ENCODE measurements around the gene AMPD3. TPM values are rescaled to one million over a fixed set of nuclear protein-coding genes. Genes with fewer than 3 reads are reported as not detected.

Gene AMPD3
- total RNA-seq, 1 experiment from 2014 or later, result 5.9 TPM

- no peaks in the 10 kb centered on the region for H3K4me1 ChIP-seq (ENCODE audit: insufficient read depth, low read length)
Observed at GRCh38 chr11:10405865-10406592, 49.0 kb upstream of the AMPD3 start.

More at GRCh38 chr11:10405865-10406592, 49.0 kb upstream of the AMPD3 start:
- Histone ChIP-seq H3T11ph (ENCODE audit: low read length) (no peak overlapping the region), H2BK12ac (ENCODE audit: insufficient read length, low read depth, low read length) (no peak overlapping the region), H2BK5ac (ENCODE audit: insufficient read length, low read length) (no peak overlapping the region), H3K27me3 (ENCODE audit: insufficient read depth, low read length) (no peaks in the 10 kb centered on the region), H3K23ac (ENCODE audit: insufficient read length, low read depth, low read length) (no peak overlapping the region), H3K9ac (ENCODE audit: extremely low read depth, insufficient read length, low read length) (no peak overlapping the region), H2AFZ (ENCODE audit: low read length) (no peak overlapping the region), H3K23me2 (ENCODE audit: insufficient read length, low read depth, low read length, poor library complexity, severe bottlenecking) (no peaks in the 10 kb centered on the region), H2BK15ac (ENCODE audit: low read depth, low read length) (no peak overlapping the region), H3K79me2 (ENCODE audit: insufficient read depth, low read length) (no peaks in the 10 kb centered on the region), H3K4ac (ENCODE audit: low read depth, low read length) (no peak overlapping the region), H3K14ac (ENCODE audit: insufficient read depth, low read length) (no peak overlapping the region), H4K91ac (ENCODE audit: insufficient read length, low read depth, low read length) (no peak overlapping the region), H4K8ac (replicated peaks; ENCODE audit: insufficient read length, low read depth, low read length) (no peak overlapping the region), H3K27ac (ENCODE audit: insufficient read length, low read depth, low read length) (no peak overlapping the region), H3K56ac (ENCODE audit: insufficient read length, low read depth, low read length) (no peak overlapping the region), H2BK20ac (ENCODE audit: low read depth, low read length, poor library complexity, severe bottlenecking) (no peak overlapping the region), H4K20me1 (ENCODE audit: control insufficient read depth, insufficient read depth, insufficient read length) (no peaks in the 10 kb centered on the region), H4K5ac (ENCODE audit: insufficient read length, low read depth, low read length) (no peak overlapping the region), H3K9me3 (ENCODE audit: control insufficient read depth, low read depth, low read length) (no peaks in the 10 kb centered on the region), H2BK120ac (ENCODE audit: low read depth, low read length, poor library complexity, severe bottlenecking) (no peak overlapping the region), H3K18ac (ENCODE audit: insufficient read length, low read depth, low read length) (no peak overlapping the region), H3K4me2 (ENCODE audit: insufficient read depth, insufficient read length, low read length) (no peak overlapping the region), H3K79me1 (ENCODE audit: insufficient read depth, low read depth, low read length, poor library complexity, severe bottlenecking) (no peaks in the 10 kb centered on the region), H2AK5ac (ENCODE audit: insufficient read length, low read length) (no peak overlapping the region)
- TF ChIP-seq, protein P1, sequence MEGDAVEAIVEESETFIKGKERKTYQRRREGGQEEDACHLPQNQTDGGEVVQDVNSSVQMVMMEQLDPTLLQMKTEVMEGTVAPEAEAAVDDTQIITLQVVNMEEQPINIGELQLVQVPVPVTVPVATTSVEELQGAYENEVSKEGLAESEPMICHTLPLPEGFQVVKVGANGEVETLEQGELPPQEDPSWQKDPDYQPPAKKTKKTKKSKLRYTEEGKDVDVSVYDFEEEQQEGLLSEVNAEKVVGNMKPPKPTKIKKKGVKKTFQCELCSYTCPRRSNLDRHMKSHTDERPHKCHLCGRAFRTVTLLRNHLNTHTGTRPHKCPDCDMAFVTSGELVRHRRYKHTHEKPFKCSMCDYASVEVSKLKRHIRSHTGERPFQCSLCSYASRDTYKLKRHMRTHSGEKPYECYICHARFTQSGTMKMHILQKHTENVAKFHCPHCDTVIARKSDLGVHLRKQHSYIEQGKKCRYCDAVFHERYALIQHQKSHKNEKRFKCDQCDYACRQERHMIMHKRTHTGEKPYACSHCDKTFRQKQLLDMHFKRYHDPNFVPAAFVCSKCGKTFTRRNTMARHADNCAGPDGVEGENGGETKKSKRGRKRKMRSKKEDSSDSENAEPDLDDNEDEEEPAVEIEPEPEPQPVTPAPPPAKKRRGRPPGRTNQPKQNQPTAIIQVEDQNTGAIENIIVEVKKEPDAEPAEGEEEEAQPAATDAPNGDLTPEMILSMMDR (conservative IDR thresholded peaks at IDR 0.05), result peak; percentile 87; the same call in 2 of the 3 replicates
- H3K27me3 Mint-ChIP-seq (ENCODE audit: low read depth), result no peaks in the 10 kb centered on the region
- no peak overlapping the region; a peak in 1 of 5 replicates for H3K4me3 Mint-ChIP-seq
- H3K27ac Mint-ChIP-seq, result peak overlapping the region in 2 of 3 experiments; percentile 76 to 92; a peak in 3 of 7 replicates
- no CpG with 5 or more reads among the region's 6 CpGs for WGBS (ENCODE audit: extremely low coverage, insufficient read length, low lambda C conversion rate)
- H3K36me3 Mint-ChIP-seq (ENCODE audit: insufficient read depth in 1 of 3, low read depth in 3 of 3), result no peaks in the 10 kb centered on the region
- peaks cover 8 to 9% of the 10 kb centered on the region in 2 experiments for H3K4me1 Mint-ChIP-seq
- peak; percentile 74 for DNase-seq
- H3K9me3 Mint-ChIP-seq, result no peaks in the 10 kb centered on the region
